B cell (primary cell): Measurements from ENCODE around the gene DNAJB5. TPM values are rescaled to one million over a fixed set of nuclear protein-coding genes. Genes with fewer than 3 reads are reported as not detected.
A peak's percentile ranks its signal among the peaks of the same experiment; 100 is the strongest.

Experiments
- ATAC-seq: fragments of 200-7000 bp; cut with Tn5 transposase; one replicate; pipeline ENCODE4 v1.10.0; 2021; ENCODE audit warnings: low read depth, mild to moderate bottlenecking, moderate number of reproducible peaks, moderate library complexity
- CTCF ChIA-PET: fragments of 350-600 bp; sonication (Branson Sonifier 250); formaldehyde crosslinking; loops from one replicate; lab custom pipeline; 2021; ENCODE audit warnings: antibody characterized with exemption, inconsistent platforms; lab: Charles Lee
- POLR2A ChIA-PET: fragments of 350-600 bp; sonication (Branson Sonifier 250); formaldehyde crosslinking; loops from one replicate; lab custom pipeline; 2021; ENCODE audit warnings: antibody characterized with exemption; lab: Charles Lee
- DNase-seq: peaks from one replicate; pipeline ENCODE4 v3.0.0; 2013
- H2AFZ ChIP-seq: 2 replicates; pipeline ENCODE4 v1.6.1; 2012; ENCODE audit warnings: mild to moderate bottlenecking, low read depth, low read length; ENCODE audit not compliant: insufficient read depth, poor library complexity, severe bottlenecking
- H3K27ac ChIP-seq, 2 donors: 1 replicate in 1 of 2; 2 replicates in 1 of 2; pipeline ENCODE4 v1.5.1; 2012 to 2013; ENCODE audit warnings: low read length in 2 of 2, mild to moderate bottlenecking in 2 of 2, moderate library complexity in 1 of 2
- H3K27me3 ChIP-seq, 4 experiments: fragments of 200-600 bp in 1 of 4; sonication (generic) in 1 of 4; replicated peaks in 1 of 4; 1 replicate in 2 of 4; 2 replicates in 2 of 4; pipeline versions ENCODE4 v1.6.1 to v1.7.0; 2013 to 2016; ENCODE audit warnings: low read length in 3 of 4, mild to moderate bottlenecking in 2 of 4, mixed read lengths in 1 of 4, moderate library complexity in 1 of 4; ENCODE audit not compliant: insufficient read depth in 4 of 4, control insufficient read depth in 3 of 4; ENCODE audit errors: control extremely low read depth in 1 of 4
- H3K36me3 ChIP-seq, 2 experiments: replicated peaks in 1 of 2; 1 replicate in 1 of 2; 2 replicates in 1 of 2; pipeline versions ENCODE4 v1.6.1 to v1.7.1; 2013; ENCODE audit warnings: low read length in 1 of 2; ENCODE audit not compliant: insufficient read depth in 2 of 2, control insufficient read depth in 1 of 2; ENCODE audit errors: control extremely low read depth in 1 of 2, extremely low read depth in 1 of 2
- H3K4me1 ChIP-seq, 2 donors: fragments of 200-600 bp in 1 of 2; sonication (generic) in 1 of 2; 1 replicate in 1 of 2; 2 replicates in 1 of 2; pipeline versions ENCODE4 v1.5.1 to v1.6.1; 2013 to 2017; ENCODE audit warnings: low read length in 2 of 2; ENCODE audit not compliant: control insufficient read depth in 2 of 2, insufficient read depth in 2 of 2
- H3K4me2 ChIP-seq: replicated peaks from 2 replicates; pipeline ENCODE3; 2012; ENCODE audit warnings: mild to moderate bottlenecking, low read depth, low read length; ENCODE audit not compliant: poor library complexity, severe bottlenecking
- H3K4me3 ChIP-seq, 5 experiments: fragments of 200-600 bp in 1 of 5; sonication (generic) in 1 of 5; 1 replicate in 3 of 5; 2 replicates in 2 of 5; pipeline versions ENCODE4 v1.5.1 to v1.7.0; 2011 to 2016; ENCODE audit warnings: low read length in 4 of 5, mild to moderate bottlenecking in 4 of 5, low read depth in 2 of 5, control low read depth in 1 of 5, moderate library complexity in 1 of 5; ENCODE audit not compliant: insufficient read depth in 1 of 5; ENCODE audit errors: control extremely low read depth in 1 of 5, extremely low read depth in 1 of 5
- H3K79me2 ChIP-seq: fragments of 200-600 bp; sonication (generic); one replicate; pipeline ENCODE4 v1.6.0; 2016; ENCODE audit warnings: low read length; ENCODE audit not compliant: control insufficient read depth, insufficient read depth
- H3K9ac ChIP-seq: fragments of 200-600 bp; sonication (generic); 2 replicates; pipeline ENCODE4 v1.6.1; 2017; ENCODE audit warnings: mild to moderate bottlenecking, low read length, moderate library complexity
- H3K9me3 ChIP-seq, 3 donors: one replicate each; pipeline versions ENCODE4 v1.6.1 to v1.7.1; 2013; ENCODE audit warnings: low read length in 2 of 3; ENCODE audit not compliant: control insufficient read depth in 2 of 3, insufficient read depth in 1 of 3; ENCODE audit errors: control extremely low read depth in 1 of 3
- H4K20me1 ChIP-seq: 2 replicates; pipeline ENCODE4 v1.6.0; 2012; ENCODE audit warnings: mild to moderate bottlenecking, low read length; ENCODE audit not compliant: insufficient read depth, control insufficient read depth, poor library complexity, severe bottlenecking
- H3K27ac Mint-ChIP-seq: one replicate; pipeline ENCODE4 v1.8.0; 2021; ENCODE audit warnings: mixed read lengths
- H3K27me3 Mint-ChIP-seq: one replicate; pipeline ENCODE4 v1.8.0; 2021; ENCODE audit warnings: mixed read lengths
- H3K4me1 Mint-ChIP-seq: one replicate; pipeline ENCODE4 v1.8.0; 2021; ENCODE audit warnings: mixed read lengths
- H3K4me3 Mint-ChIP-seq: one replicate; pipeline ENCODE4 v1.8.0; 2021; ENCODE audit warnings: mixed read lengths
- H3K9me3 Mint-ChIP-seq: one replicate; pipeline ENCODE4 v1.8.0; 2022; ENCODE audit warnings: mixed read lengths; ENCODE audit not compliant: insufficient read depth
- CTCF ChIP-seq: fragments of 200-600 bp; IDR thresholded peaks from one replicate; pipeline ENCODE4 v1.8.0; 2022; ENCODE audit warnings: antibody characterized with exemption, mild to moderate bottlenecking
- EZH2 ChIP-seq: IDR thresholded peaks from 2 replicates; pipeline ENCODE4 v1.6.1; 2012; ENCODE audit warnings: borderline replicate concordance, low read depth, mild to moderate bottlenecking, moderate library complexity, low read length; ENCODE audit not compliant: insufficient read depth, poor library complexity, severe bottlenecking
- WGBS: methylation state at CpG from one replicate; pipeline ENCODE4 v1.1.5; 2013; ENCODE audit warnings: missing lambda C conversion rate; ENCODE audit not compliant: insufficient coverage; 5-methylcytosine and 5-hydroxymethylcytosine counted together
- intact Hi-C: fragments of 100-400 bp; cut with micrococcal nuclease; formaldehyde crosslinking; loops from one replicate; pipeline ENCODE4 v1.10.0; 2022
- polyA plus RNA-seq: library from polyadenylated mRNA; depleted of rRNA; stranded (reverse); fragments of >200 nt; gene quantifications from 2 replicates; pipeline ENCODE4 v1.2.3, GENCODE V29; 2012
- total RNA-seq, 2 donors: library from RNA; stranded (reverse); fragments of 120-200 nt in 1 of 2; gene quantifications; 1 replicate in 1 of 2; 2 replicates in 1 of 2; pipeline versions ENCODE4 v1.2.3 to v1.2.4, GENCODE V29; 2013 to 2022

DNAJB5 gene
- total and polyA plus RNA-seq, 2 donors (not counting 1 experiment from before 2014, with no cell fraction given) = 0.94 to 2.4 TPM

DNA sequence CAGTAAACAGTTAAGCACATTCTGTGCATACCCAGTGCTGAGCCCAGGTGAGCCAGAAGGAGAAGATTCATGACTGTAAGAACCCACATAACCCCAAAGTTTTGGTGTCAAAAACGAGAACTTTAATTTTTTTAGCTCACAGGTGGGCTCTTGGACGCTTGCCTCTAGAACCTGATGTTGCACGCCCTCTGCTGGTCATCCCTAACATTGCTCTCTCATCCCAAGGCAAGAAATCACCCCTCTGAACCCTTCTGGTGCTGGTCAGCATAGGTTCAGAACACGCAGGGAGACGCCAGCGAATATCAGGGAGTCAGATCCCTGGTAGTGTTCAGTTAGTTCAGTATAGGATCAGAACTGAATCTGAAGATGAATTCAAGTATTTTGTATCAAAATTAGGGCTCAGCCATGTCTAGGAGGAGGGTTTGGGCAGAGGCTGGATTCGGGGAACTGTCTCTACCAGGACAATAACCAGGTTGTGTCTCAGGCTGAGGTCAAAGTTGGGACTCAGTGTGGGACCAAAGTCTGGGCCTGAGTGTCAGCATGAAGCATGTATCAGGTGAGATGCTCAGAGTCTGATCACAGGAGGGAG is 4.1 kb upstream of the DNAJB5 start:
- ChIA-PET POLR2A (no interaction called here), CTCF (interaction anchor here (0.6 to 5.5 kb wide), 14 partner anchors 9 to 809 kb away, joined by 3 to 61 read pairs (median 3); partner anchors contain the start of gene VCP)
- Mint-ChIP-seq H3K9me3 (no peaks in the 10 kb centered on the region), H3K27me3 (no peaks in the 10 kb centered on the region), H3K4me3 (peak overlapping the region; percentile 19), H3K4me1 (peaks cover 63% of the 10 kb centered on the region), H3K27ac (peak overlapping the region; percentile 53)
- H3K27me3 ChIP-seq = no peaks in the 10 kb centered on the region
- no peak overlapping the region for H3K4me2 ChIP-seq
- no peak overlapping the region for H3K27ac ChIP-seq
- peaks cover 0 to 4% (median 0%) of the 10 kb centered on the region in 3 donors for H3K9me3 ChIP-seq
- H3K4me3 ChIP-seq = no peak overlapping the region
- peaks cover 64 to 73% of the 10 kb centered on the region in 2 donors for H3K4me1 ChIP-seq
- DNase-seq (peak; percentile 69), ATAC-seq (no peak)
- H3K36me3 ChIP-seq = no peaks in the 10 kb centered on the region
- intact Hi-C loops = loop anchor here (1.0 to 10.0 kb wide), 3 partner anchors 86 to 1171 kb away; partner anchors contain the start of gene UBE2R2
- H3K79me2 ChIP-seq = no peaks in the 10 kb centered on the region
- no peaks in the 10 kb centered on the region for H4K20me1 ChIP-seq
- no peak overlapping the region for H2AFZ ChIP-seq
- no peak overlapping the region for H3K9ac ChIP-seq
- 15% methylated on average over 5 of the region's 7 CpGs for WGBS
- TF ChIP-seq EZH2 = no peak
- peak; percentile 51 for TF ChIP-seq CTCF

DNA sequence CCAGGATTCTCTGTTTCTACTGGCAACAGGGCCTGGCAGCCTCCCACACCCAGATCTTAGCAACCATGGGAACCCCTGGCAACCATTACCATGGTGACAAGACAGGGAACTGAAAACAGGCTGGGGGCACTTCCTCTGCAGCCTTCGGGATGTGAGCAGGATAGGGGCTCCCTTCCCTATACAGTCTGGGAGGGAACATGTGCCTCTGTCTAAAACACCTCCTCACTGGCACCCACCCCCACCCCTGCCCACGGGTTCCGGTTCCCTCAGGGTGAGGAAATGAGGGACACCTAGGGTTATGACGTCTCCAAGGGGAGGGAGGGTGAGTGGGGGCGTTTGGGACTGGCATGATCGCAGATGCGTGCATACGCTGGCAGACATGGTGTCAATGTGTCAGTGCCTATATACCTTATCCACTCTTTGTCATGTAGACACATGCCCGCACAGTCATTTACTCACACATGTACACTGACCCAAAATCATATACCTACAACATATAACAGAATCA is 3.0 kb upstream of the DNAJB5 start:
- no peak for TF ChIP-seq CTCF
- Histone ChIP-seq H3K9me3 (peaks cover 0 to 4% (median 0%) of the 10 kb centered on the region in 3 donors), H4K20me1 (no peaks in the 10 kb centered on the region), H3K4me2 (peak overlapping the region; percentile 34), H3K36me3 (no peaks in the 10 kb centered on the region), H3K27me3 (no peaks in the 10 kb centered on the region), H3K4me3 (no peak overlapping the region), H3K4me1 (peaks cover 66 to 75% of the 10 kb centered on the region in 2 donors), H3K9ac (no peak overlapping the region), H3K27ac (peak overlapping the region in 1 of 2 donors; percentile 68), H2AFZ (no peak overlapping the region), H3K79me2 (no peaks in the 10 kb centered on the region)
- WGBS = 35% methylated on average over 3 of the region's 9 CpGs
- DNase-seq (peak; percentile 77), ATAC-seq (no peak)
- Mint-ChIP-seq H3K27ac (peak overlapping the region; percentile 64), H3K4me1 (peaks cover 68% of the 10 kb centered on the region), H3K4me3 (peak overlapping the region; percentile 44), H3K9me3 (no peaks in the 10 kb centered on the region), H3K27me3 (no peaks in the 10 kb centered on the region)
- CTCF ChIA-PET = interaction anchor here (5.5 kb wide), 1 partner anchor 87 kb away, joined by 61 read pairs; no protein-coding TSS in a partner anchor
- intact Hi-C loops = loop anchor here (10.0 kb wide), 2 partner anchors 282 to 1172 kb away; partner anchors contain the start of gene UBE2R2
- POLR2A ChIA-PET = interaction anchor here (0.6 kb wide), 1 partner anchor 84 kb away, joined by 7 read pairs; no protein-coding TSS in a partner anchor
